ENCODE measurements around the gene XRN2.

The XRN2 gene

GRCh38 chr20:21368791-21369190 is 65.7 kb downstream of the XRN2 start:
- Histone ChIP-seq H3K4me1 (ENCODE audit: control insufficient read depth in 2 of 2, insufficient read depth in 1 of 2, low read depth in 1 of 2, low read length in 2 of 2) (no peaks in the 10 kb centered on the region), H3K9me3 (replicated peaks in 1 of 2; ENCODE audit: control insufficient read depth in 2 of 2, insufficient read depth in 1 of 2, low read depth in 1 of 2, low read length in 2 of 2) (no peaks in the 10 kb centered on the region), H3K36me3 (replicated peaks in 1 of 2; ENCODE audit: control insufficient read depth in 2 of 2, insufficient read depth in 2 of 2, low read length in 2 of 2) (peaks cover 7 to 89% of the 10 kb centered on the region in 2 donors), H4K8ac (ENCODE audit: low read depth, low read length) (no peak overlapping the region), H3K79me1 (ENCODE audit: low read depth, low read length) (peaks cover 3% of the 10 kb centered on the region), H3K4ac (ENCODE audit: low read length) (no peak overlapping the region), H3K14ac (ENCODE audit: low read length) (no peak overlapping the region), H4K91ac (ENCODE audit: low read depth, low read length, poor library complexity) (no peak overlapping the region), H3K4me3 (ENCODE audit: low read length in 2 of 2) (no peak overlapping the region), H2BK12ac (ENCODE audit: low read length) (no peak overlapping the region), H2AK5ac (ENCODE audit: low read depth, low read length) (no peak overlapping the region), H3K18ac (ENCODE audit: low read length) (no peak overlapping the region), H3K27me3 (ENCODE audit: control insufficient read depth in 3 of 3, insufficient read depth in 3 of 3, low read depth in 1 of 3, low read length in 3 of 3) (no peaks in the 10 kb centered on the region), H2AFZ (ENCODE audit: low read length) (no peak overlapping the region), H2BK15ac (ENCODE audit: low read length) (no peak overlapping the region), H3K23ac (ENCODE audit: low read depth, low read length, poor library complexity) (no peak overlapping the region), H3K4me2 (ENCODE audit: insufficient read depth, low read length, poor library complexity, severe bottlenecking) (no peak overlapping the region), H2BK120ac (ENCODE audit: low read depth, low read length) (no peak overlapping the region), H2BK5ac (ENCODE audit: low read length) (no peak overlapping the region), H3K27ac (replicated peaks; ENCODE audit: low read length) (no peak overlapping the region), H3K9ac (ENCODE audit: low read depth, low read length, poor library complexity) (no peak overlapping the region)
- no CpG with 5 or more reads among the region's 2 CpGs for WGBS, 2 donors (ENCODE audit: extremely low coverage in 2 of 2, insufficient read length in 2 of 2, insufficient replicate concordance in 1 of 2)
- DNase-seq (ENCODE audit: low spot score), result no peak

GRCh38 chr20:21371193-21371592 is 68.1 kb downstream of the XRN2 start:
- no peak overlapping the region for H3K14ac ChIP-seq (ENCODE audit: low read length)
- no peak for DNase-seq (ENCODE audit: low spot score)
- H4K91ac ChIP-seq (ENCODE audit: low read depth, low read length, poor library complexity), result no peak overlapping the region
- no peak overlapping the region for H2BK5ac ChIP-seq (ENCODE audit: low read length)
- no peak overlapping the region for H3K27ac ChIP-seq (replicated peaks; ENCODE audit: low read length)
- no peak overlapping the region for H2BK120ac ChIP-seq (ENCODE audit: low read depth, low read length)
- H2AK5ac ChIP-seq (ENCODE audit: low read depth, low read length), result no peak overlapping the region
- H3K4me3 ChIP-seq (ENCODE audit: low read length in 2 of 2), result no peak overlapping the region
- no peak overlapping the region for H2BK15ac ChIP-seq (ENCODE audit: low read length)
- no peak overlapping the region for H3K9ac ChIP-seq (ENCODE audit: low read depth, low read length, poor library complexity)
- no peak overlapping the region for H3K4ac ChIP-seq (ENCODE audit: low read length)
- no peak overlapping the region for H3K4me2 ChIP-seq (ENCODE audit: insufficient read depth, low read length, poor library complexity, severe bottlenecking)
- H4K8ac ChIP-seq (ENCODE audit: low read depth, low read length), result no peak overlapping the region
- H3K4me1 ChIP-seq (ENCODE audit: control insufficient read depth in 2 of 2, insufficient read depth in 1 of 2, low read depth in 1 of 2, low read length in 2 of 2), result no peaks in the 10 kb centered on the region
- H3K18ac ChIP-seq (ENCODE audit: low read length), result no peak overlapping the region
- no peaks in the 10 kb centered on the region for H3K27me3 ChIP-seq (ENCODE audit: control insufficient read depth in 3 of 3, insufficient read depth in 3 of 3, low read depth in 1 of 3, low read length in 3 of 3)
- H2AFZ ChIP-seq (ENCODE audit: low read length), result no peak overlapping the region
- H3K79me1 ChIP-seq (ENCODE audit: low read depth, low read length), result peaks cover 3% of the 10 kb centered on the region
- H3K9me3 ChIP-seq (replicated peaks in 1 of 2; ENCODE audit: control insufficient read depth in 2 of 2, insufficient read depth in 1 of 2, low read depth in 1 of 2, low read length in 2 of 2), result no peaks in the 10 kb centered on the region
- no CpG with 5 or more reads among the region's 1 CpG for WGBS, 2 donors (ENCODE audit: extremely low coverage in 2 of 2, insufficient read length in 2 of 2, insufficient replicate concordance in 1 of 2)
- no peak overlapping the region for H3K23ac ChIP-seq (ENCODE audit: low read depth, low read length, poor library complexity)
- H2BK12ac ChIP-seq (ENCODE audit: low read length), result no peak overlapping the region
- peaks cover 5 to 79% of the 10 kb centered on the region in 2 donors for H3K36me3 ChIP-seq (replicated peaks in 1 of 2; ENCODE audit: control insufficient read depth in 2 of 2, insufficient read depth in 2 of 2, low read length in 2 of 2)

- Histone ChIP-seq H3K18ac (ENCODE audit: low read length) (no peak overlapping the region), H4K91ac (ENCODE audit: low read depth, low read length, poor library complexity) (no peak overlapping the region), H3K27me3 (ENCODE audit: control insufficient read depth in 3 of 3, insufficient read depth in 3 of 3, low read depth in 1 of 3, low read length in 3 of 3) (no peaks in the 10 kb centered on the region), H3K4me1 (ENCODE audit: control insufficient read depth in 2 of 2, insufficient read depth in 1 of 2, low read depth in 1 of 2, low read length in 2 of 2) (no peaks in the 10 kb centered on the region), H3K79me1 (ENCODE audit: low read depth, low read length) (peaks cover 3% of the 10 kb centered on the region), H2BK15ac (ENCODE audit: low read length) (no peak overlapping the region), H3K14ac (ENCODE audit: low read length) (no peak overlapping the region), H3K27ac (replicated peaks; ENCODE audit: low read length) (no peak overlapping the region), H3K23ac (ENCODE audit: low read depth, low read length, poor library complexity) (no peak overlapping the region), H2AK5ac (ENCODE audit: low read depth, low read length) (no peak overlapping the region), H3K36me3 (replicated peaks in 1 of 2; ENCODE audit: control insufficient read depth in 2 of 2, insufficient read depth in 2 of 2, low read length in 2 of 2) (peaks cover 5 to 79% of the 10 kb centered on the region in 2 donors), H3K4me3 (ENCODE audit: low read length in 2 of 2) (no peak overlapping the region), H2BK120ac (ENCODE audit: low read depth, low read length) (no peak overlapping the region), H3K4ac (ENCODE audit: low read length) (no peak overlapping the region), H2BK12ac (ENCODE audit: low read length) (no peak overlapping the region), H3K9me3 (replicated peaks in 1 of 2; ENCODE audit: control insufficient read depth in 2 of 2, insufficient read depth in 1 of 2, low read depth in 1 of 2, low read length in 2 of 2) (peaks cover 0 to 2% of the 10 kb centered on the region in 2 donors), H2BK5ac (ENCODE audit: low read length) (no peak overlapping the region), H2AFZ (ENCODE audit: low read length) (no peak overlapping the region), H4K8ac (ENCODE audit: low read depth, low read length) (no peak overlapping the region), H3K9ac (ENCODE audit: low read depth, low read length, poor library complexity) (no peak overlapping the region), H3K4me2 (ENCODE audit: insufficient read depth, low read length, poor library complexity, severe bottlenecking) (no peak overlapping the region)
- DNase-seq (ENCODE audit: low spot score), result no peak
- WGBS, 2 donors (ENCODE audit: extremely low coverage in 2 of 2, insufficient read length in 2 of 2, insufficient replicate concordance in 1 of 2), result 100% methylated on average over 1 of the region's 2 CpGs; no CpG with 5 or more reads in 1 of the 2 donors
Measured at GRCh38 chr20:21372016-21372415, 68.9 kb downstream of the XRN2 start.

- H3K36me3 ChIP-seq (replicated peaks in 1 of 2; ENCODE audit: control insufficient read depth in 2 of 2, insufficient read depth in 2 of 2, low read length in 2 of 2), result peaks cover 4 to 78% of the 10 kb centered on the region in 2 donors
- no peak overlapping the region for H3K4me2 ChIP-seq (ENCODE audit: insufficient read depth, low read length, poor library complexity, severe bottlenecking)
- no peak overlapping the region for H4K8ac ChIP-seq (ENCODE audit: low read depth, low read length)
- no peak overlapping the region for H3K4me3 ChIP-seq (ENCODE audit: low read length in 2 of 2)
- no peak for DNase-seq (ENCODE audit: low spot score)
- no peak overlapping the region for H2BK12ac ChIP-seq (ENCODE audit: low read length)
- no peak overlapping the region for H3K18ac ChIP-seq (ENCODE audit: low read length)
- H3K23ac ChIP-seq (ENCODE audit: low read depth, low read length, poor library complexity), result no peak overlapping the region
- no peak overlapping the region for H3K4ac ChIP-seq (ENCODE audit: low read length)
- H2AK5ac ChIP-seq (ENCODE audit: low read depth, low read length), result no peak overlapping the region
- H3K9ac ChIP-seq (ENCODE audit: low read depth, low read length, poor library complexity), result no peak overlapping the region
- no peak overlapping the region for H2BK120ac ChIP-seq (ENCODE audit: low read depth, low read length)
- peaks cover 1 to 2% of the 10 kb centered on the region in 2 donors for H3K9me3 ChIP-seq (replicated peaks in 1 of 2; ENCODE audit: control insufficient read depth in 2 of 2, insufficient read depth in 1 of 2, low read depth in 1 of 2, low read length in 2 of 2)
- no peak overlapping the region for H2BK15ac ChIP-seq (ENCODE audit: low read length)
- no peak overlapping the region for H4K91ac ChIP-seq (ENCODE audit: low read depth, low read length, poor library complexity)
- no peak overlapping the region for H3K27ac ChIP-seq (replicated peaks; ENCODE audit: low read length)
- H2AFZ ChIP-seq (ENCODE audit: low read length), result no peak overlapping the region
- no peaks in the 10 kb centered on the region for H3K27me3 ChIP-seq (ENCODE audit: control insufficient read depth in 3 of 3, insufficient read depth in 3 of 3, low read depth in 1 of 3, low read length in 3 of 3)
- WGBS, 2 donors (ENCODE audit: extremely low coverage in 2 of 2, insufficient read length in 2 of 2, insufficient replicate concordance in 1 of 2), result no CpG with 5 or more reads among the region's 1 CpG
- no peaks in the 10 kb centered on the region for H3K4me1 ChIP-seq (ENCODE audit: control insufficient read depth in 2 of 2, insufficient read depth in 1 of 2, low read depth in 1 of 2, low read length in 2 of 2)
- no peak overlapping the region for H3K14ac ChIP-seq (ENCODE audit: low read length)
- H2BK5ac ChIP-seq (ENCODE audit: low read length), result no peak overlapping the region
- peaks cover 3% of the 10 kb centered on the region for H3K79me1 ChIP-seq (ENCODE audit: low read depth, low read length)
Measured at GRCh38 chr20:21373436-21373835, 70.3 kb downstream of the XRN2 start.
